ENCODE measurements around the gene SIGMAR1.

The SIGMAR1 gene

GRCh38 chr9:34600908-34601307, 36.7 kb downstream of the SIGMAR1 start:
- DNase-seq, result no peak

GRCh38 chr9:34599546-34599945, 38.0 kb downstream of the SIGMAR1 start:
- DNase-seq, result no peak

- no peak for DNase-seq
These were observed 43.4 kb downstream of the SIGMAR1 start for GRCh38 chr9:34594177-34594576.

- peak; percentile 11 to 36 for DNase-seq
These were observed 44.5 kb downstream of the SIGMAR1 start for GRCh38 chr9:34592895-34593601.

- peak; percentile 13 to 57 for DNase-seq
These were observed 45.4 kb downstream of the SIGMAR1 start for GRCh38 chr9:34591917-34592866.

GRCh38 chr9:34591248-34591916, 46.2 kb downstream of the SIGMAR1 start:
- DNase-seq, result peak; percentile 77 to 82

GRCh38 chr9:34590381-34591247, 47.0 kb downstream of the SIGMAR1 start:
- peak; percentile 20 to 42 for DNase-seq

- no peak for DNase-seq
These were observed 47.8 kb downstream of the SIGMAR1 start, which contains the start of gene CNTFR for GRCh38 chr9:34589636-34590380. TSS of gene CNTFR (minus strand) at chr9:34589724. CDS start at chr9:34568981, 20,743 bp downstream.

- no peak for DNase-seq
These were observed 48.6 kb downstream of the SIGMAR1 start for GRCh38 chr9:34588671-34589635.

GRCh38 chr9:34587271-34587670, 50.3 kb downstream of the SIGMAR1 start:
- DNase-seq, result no peak

- no peak for DNase-seq
These were observed 51.5 kb downstream of the SIGMAR1 start for GRCh38 chr9:34585946-34586669.

- DNase-seq, result no peak
These were observed 52.6 kb downstream of the SIGMAR1 start for GRCh38 chr9:34584970-34585369.

Measured in inflammatory macrophage (primary cell).